HL-60/S4 treated with retinoic acid at 250 ng/mL for 4 days and 3 days (cell line): ENCODE data around the gene PICK1.

Experiments
- in situ Hi-C: fragments of 300-500 bp; cut with MboI; formaldehyde crosslinking; loops from 2 replicates; pipeline ENCODE4 v1.7.0; 2022; ENCODE audit warnings: low sequenced_read_pairs

The PICK1 gene

DNA sequence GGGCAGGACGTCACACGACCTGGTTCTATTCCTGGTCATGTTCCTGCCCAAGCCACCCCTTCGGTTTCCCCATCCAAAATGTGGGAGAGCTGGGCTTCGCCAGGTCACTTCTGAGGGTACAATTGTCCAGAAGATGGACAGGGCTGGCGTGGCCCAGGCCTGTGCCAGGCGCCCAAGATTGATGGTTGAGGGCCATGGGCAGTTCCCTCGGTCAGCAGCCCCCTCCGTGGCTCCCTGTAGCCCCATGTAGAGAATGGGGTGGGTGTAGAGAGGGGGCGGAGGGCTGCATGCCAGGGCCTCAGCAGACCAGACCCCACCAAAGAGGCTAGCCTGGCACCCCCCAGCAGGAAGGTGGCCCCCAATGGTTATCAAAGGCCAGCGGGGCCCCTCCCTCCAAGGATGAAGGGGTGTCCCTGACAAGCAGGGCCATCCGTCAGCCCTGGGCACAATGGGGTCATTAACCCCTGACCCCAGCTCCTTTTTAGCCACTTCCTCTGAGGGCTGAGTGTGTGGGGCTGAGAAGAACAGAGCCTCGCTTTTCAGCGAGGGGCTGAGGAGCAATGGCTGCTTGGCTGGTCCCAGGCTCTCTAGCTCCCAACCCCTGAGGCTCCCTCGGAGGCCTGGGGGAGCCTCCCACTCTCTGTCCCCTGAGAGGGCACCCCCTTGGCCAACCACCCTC is 11.0 kb upstream of the PICK1 start:
- in situ Hi-C loops = no loop called here

- in situ Hi-C loops = no loop called here
These were observed 7.2 kb upstream of the PICK1 start for GRCh38 chr22:38049812-38050619.

- in situ Hi-C loops = no loop called here
These were observed 6.5 kb upstream of the PICK1 start for GRCh38 chr22:38050720-38051119.

DNA sequence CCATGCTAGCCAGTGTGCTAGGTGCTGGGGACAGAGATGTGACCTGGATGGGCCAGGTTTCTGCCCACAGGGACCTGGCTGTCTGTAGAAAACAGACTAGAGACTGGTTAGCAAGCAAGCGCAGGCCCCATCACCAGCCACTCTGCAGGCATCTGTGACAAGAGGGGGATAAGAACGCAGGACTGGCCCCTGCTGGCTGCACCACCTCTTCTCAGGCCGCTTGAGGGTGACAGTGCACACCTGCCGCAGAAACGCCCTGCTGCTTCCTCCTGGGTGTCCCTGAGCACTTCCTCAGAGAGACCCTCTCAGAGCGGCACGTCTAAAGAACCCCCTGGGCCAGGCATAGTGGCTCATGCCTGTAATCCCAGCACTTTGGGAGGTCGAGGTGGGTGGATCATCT is 5.9 kb upstream of the PICK1 start:
- in situ Hi-C loops = no loop called here

DNA sequence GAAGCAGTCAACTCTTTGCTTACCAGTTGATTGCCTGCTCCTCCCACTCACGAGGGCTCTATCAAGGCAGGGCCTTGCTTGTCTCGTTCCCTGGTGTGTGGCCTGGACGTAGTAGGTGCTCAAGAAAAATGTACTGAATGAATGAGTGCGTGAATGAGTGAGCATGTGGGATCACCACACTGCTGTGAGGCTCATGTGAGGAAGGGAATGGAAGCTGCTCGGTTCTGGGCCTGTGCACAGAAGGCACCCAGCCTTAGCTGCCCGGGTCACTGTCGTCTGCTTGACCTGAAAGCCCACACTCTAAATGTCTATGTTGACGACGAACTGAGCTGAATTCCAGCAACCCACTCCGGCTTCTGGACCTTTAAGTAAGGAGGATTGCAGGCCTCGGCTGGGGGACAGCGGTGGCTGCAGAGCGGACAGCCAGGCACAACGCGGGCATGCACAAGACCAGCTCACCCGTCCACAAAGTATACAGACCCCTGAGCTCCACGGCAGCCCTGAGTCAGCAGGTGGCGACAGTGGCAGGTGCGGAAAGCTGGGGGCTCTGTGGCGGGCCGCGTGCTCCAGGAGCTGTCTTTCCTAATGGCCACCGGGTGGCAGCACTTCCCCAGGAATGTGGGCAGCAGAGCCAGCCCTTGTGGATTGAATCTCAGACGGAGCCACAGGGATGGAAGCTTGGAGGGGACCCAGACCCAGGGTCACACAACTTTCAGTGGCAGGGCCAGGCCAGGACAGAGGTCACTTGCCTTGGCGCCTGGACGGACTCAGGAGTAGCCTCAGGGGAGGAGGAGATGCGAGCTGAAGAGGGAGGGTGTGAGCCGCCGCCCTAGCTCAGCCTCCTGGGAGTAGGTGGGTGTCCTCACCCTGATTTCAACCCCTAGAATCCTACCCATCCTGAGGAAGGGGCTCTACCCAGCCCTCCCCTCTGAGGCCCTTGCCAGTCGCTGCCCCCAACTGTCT is 5.0 kb upstream of the PICK1 start:
- in situ Hi-C loops = no loop called here

- in situ Hi-C loops = no loop called here
These were observed 5.6 kb downstream of the PICK1 start for GRCh38 chr22:38062791-38063190.

- in situ Hi-C loops = no loop called here
These were observed 8.3 kb downstream of the PICK1 start for GRCh38 chr22:38065539-38065938.

DNA sequence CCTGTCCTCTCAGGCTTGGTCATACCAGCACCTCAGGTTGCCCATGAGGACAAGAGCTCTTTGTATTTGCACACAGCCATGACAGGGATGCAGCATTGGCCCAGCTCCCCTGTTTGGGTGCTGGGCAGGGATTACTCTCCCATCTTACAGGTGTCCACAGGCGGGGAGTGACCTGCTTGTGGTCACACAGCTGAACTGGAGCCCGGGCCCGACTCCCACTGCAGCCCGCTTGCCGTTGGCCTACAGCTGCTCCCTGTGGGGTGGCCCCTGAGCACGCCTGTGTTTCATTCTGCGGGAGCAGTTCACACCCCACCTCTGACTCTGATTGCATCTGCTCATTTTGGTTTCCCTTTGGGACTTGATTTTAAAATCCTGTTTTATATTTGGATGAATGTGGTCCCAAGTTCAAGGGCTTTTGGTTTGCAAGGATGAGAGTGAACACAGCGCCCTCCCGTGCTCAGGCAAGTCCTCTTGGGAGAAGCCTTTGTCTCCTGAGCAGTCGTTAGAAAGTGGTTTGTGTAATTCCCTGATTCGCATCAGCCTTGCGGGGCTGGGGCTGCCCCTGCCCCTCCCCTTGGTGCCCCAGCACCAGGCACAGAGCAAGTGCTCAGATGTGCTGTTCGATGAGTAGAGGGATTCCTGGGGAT is 9.3 kb downstream of the PICK1 start:
- in situ Hi-C loops = no loop called here

DNA sequence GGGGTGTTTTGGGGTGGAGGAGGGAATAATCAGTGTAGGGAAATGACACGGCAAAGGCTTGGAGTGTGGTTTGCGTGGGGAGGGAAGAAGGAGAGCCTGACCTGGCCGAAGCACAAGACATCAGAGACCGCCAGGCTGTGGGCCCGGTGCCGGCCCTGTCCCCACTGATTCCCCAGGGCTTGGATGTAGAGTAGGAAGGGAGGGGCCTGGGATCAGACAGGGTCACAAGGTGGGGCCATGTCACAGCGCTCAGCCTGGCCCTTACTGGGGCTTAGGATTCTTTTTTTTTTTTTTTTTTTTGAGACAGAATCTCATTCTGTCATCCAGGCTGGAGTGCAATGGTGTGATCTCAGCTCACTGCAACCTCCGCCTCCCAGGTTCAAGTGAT is 9.8 kb downstream of the PICK1 start:
- in situ Hi-C loops = no loop called here

GRCh38 chr22:38067761-38068360 is 10.7 kb downstream of the PICK1 start:
- in situ Hi-C loops = no loop called here

- in situ Hi-C loops = no loop called here
These were observed 11.6 kb downstream of the PICK1 start for GRCh38 chr22:38068641-38069371.

DNA sequence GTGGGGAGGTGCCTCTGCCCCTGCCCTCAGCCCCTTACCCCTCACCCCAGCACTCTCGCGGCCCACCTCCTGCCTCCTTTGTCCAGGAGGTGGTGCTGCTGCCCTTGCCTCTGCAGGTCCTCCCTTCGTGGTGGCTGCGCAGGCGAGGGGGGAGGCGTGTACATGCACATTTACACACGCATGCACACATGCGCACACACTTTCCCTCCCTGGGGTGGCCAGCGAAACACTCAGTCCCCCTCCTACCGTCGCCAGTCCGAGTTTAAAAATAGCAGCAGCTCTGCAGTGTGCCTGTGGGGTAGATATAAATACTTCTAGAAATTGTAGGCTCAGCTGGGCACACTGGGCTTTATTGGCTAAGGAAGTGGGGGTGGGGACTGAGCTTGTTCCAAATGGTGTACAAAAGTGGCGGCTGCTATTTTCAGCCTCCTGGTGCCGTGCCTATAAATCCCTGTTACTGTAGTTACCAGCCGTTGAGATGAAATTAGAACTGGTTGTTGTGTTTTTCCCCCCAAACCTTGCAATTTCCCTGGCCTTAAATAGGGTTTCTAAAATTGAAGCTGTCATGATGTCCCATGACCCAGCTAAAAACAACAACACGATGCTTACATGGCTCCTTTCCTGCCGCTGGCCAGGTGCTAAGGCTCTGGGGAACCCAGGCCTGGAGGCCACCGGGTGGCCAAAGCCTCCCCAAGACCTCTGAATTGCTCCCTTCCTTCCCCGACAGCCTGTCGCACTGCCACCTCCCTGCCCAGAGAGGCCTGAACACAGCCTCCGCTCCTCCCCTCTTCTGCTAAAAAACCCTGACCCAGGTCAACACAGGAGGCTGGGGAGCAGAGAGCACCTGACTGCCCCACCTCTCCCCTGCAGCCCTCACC is 12.4 kb downstream of the PICK1 start:
- in situ Hi-C loops = no loop called here

DNA sequence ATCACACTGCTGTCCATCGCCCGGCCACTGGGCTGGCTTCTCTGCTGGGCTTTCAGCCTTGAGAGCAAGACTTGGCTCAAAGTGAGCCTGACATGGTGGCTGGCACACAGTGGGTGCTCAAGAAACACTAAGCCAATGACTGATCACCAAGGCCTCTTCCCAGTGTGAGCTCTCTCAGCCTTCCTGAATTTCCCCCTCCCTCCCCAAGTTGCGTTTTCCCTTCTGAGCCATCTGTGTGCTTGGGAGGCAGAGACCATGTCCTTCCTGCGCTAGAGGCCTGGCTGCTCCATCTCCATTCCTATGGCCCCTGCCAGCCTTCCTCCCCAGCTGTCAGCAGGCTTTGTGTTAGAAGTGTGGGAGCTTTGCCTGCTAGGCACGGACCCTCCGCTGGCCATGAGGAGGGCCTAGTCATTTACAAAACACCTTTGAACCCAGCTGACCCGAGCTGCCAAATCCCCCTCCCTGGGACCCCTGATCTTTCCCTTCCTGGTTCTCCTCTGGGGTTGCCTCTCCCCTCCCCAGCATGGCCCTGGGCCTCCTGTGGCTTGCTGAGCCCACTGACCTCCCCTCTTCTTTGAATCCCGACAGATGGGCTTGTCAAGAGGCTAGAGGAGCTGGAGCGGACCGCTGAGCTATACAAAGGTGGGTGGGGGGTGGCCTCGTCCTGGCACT is 13.2 kb downstream of the PICK1 start:
- in situ Hi-C loops = no loop called here

DNA sequence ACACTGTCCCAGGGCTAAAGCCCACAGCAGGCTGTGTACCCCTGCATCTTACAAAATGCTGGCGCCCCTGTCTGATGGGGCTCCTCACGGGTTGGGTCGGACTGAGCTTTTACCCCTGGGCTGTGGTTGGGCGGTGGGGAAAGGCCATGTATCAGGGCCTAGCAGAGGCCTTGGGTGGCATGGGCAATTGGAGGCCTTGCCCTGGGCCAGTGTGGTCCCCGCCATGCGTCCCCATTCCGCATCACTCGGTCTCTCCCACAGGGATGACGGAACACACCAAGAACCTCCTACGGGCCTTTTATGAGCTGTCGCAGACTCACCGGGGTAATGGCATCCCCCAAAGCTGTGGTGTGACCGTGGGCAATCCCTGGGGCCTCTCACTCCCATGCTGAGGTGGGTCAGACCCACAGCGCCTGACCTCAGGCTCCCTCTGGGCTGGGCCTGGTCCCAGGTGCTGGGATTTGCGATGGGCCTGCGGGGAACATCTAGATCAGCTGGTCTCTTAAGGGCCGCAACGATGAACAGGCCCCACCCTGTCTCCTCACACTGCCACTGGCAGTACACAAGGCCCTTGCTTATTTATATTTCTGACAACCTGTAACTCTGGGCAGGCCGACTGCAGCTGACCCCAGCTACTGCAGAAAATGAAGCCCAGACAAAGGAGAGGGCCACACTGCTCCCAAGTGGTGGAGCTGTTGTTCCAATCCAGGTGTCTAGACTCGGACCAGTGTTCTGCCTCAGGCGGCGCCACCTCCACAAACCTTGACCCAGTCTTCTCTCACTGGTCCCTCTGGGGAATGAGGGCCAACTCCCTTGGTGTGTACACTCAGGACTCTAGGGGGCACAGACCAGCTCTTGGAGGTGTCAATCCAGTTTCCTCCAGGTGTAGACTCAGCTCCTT is 14.5 kb downstream of the PICK1 start:
- in situ Hi-C loops = no loop called here

DNA sequence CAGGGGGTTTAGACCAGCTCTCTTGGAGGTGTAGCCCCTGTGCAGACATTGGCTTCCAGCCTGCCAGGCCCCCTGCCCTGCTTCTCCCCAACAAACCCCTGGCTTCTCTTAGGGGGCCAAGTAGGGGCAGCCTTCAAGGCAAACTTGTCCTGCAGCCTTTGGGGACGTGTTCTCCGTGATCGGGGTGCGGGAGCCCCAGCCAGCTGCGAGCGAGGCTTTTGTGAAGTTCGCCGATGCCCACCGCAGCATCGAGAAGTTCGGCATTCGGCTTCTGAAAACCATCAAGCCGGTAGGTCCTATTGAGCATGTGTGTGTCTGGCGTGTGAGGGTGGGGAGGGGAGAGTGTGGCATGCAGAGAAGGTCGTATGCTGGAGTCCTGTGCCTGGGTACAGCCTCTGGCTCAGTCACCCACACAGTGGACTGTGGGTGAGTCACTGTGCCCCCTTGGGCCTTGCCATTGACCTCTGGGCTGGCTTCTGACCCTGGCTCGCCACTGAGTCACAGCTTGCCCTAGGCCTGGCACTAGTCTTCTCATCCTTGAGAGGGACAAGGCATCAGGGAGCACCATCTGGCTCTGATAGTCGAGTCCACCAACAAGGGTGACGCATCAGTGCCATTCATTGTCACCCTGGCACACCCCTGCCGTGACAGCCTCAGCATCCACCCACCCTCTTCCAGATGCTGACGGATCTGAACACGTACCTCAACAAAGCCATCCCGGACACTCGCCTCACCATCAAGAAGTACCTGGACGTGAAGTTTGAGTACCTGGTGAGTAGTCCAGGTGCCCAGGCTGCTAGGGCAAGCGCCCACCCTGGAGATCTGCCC is 15.3 kb downstream of the PICK1 start:
- in situ Hi-C loops = no loop called here
